HG02763 (cell line): ENCODE results near the gene CFAP70.
A peak's percentile ranks its signal among the peaks of the same experiment; 100 is the strongest.
"Not testable (repeated sequence)": the region's sequence is repeated elsewhere in the genome, so short reads cannot be mapped to it uniquely, and the experiment has no call there.

ENCODE experiments used
- ATAC-seq: cut with Tn5 transposase; IDR thresholded peaks from one replicate; pipeline ENCODE4 v1.9.1; 2021; ENCODE audit warnings: mild to moderate bottlenecking, moderate library complexity; ENCODE audit not compliant: unreplicated experiment

The CFAP70 gene

GRCh38 chr10:73258612-73259011 is 100.1 kb downstream of the CFAP70 start:
- not testable (repeated sequence) for ATAC-seq

DNA sequence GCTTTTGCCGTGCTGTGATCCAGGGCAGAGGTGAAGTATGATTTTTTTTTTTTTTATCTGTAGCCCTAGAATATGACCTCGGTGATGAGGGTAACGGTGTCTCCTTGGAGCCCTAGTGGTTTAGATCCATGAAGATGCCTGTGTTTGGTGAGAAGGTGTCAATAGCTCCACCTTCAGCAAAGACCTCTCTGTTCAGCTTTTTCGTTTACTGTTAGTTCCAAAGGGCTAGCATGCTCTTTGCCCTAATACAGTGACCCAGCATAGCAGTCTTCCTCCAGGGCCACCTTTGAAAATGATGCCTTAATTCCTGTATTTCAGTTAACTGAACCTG is 105.5 kb downstream of the CFAP70 start:
- ATAC-seq: no peak

- ATAC-seq: peak; percentile 80
Observed at GRCh38 chr10:73252445-73253224, 106.0 kb downstream of the CFAP70 start, which contains the start of gene MRPS16. Gene MRPS16 (minus strand): TSS chr10:73252644. CDS start chr10:73252482, 162 bp downstream.

GRCh38 chr10:73251683-73252444 is 106.8 kb downstream of the CFAP70 start:
- no peak for ATAC-seq

DNA sequence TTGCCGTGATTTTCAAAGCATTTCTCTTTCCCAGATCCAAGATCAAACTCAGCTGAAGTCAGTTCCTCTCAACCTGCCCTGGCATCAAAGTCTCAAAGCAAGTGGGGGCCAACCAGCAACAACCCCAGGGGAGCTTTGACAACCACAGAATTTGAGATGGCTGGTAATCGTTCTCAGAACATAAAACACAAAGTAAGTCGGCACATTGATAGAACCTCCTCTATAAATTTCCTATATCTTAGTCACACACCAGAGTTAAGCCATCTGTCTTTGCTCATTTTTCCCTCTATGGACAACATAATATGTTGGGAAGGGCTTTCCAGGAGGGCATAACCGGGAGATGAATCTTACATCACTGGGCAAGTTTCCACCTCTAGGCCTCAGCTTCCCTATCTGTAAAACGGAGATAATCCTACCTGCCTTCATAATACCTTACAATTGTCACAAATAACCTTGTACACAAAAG is 110.4 kb downstream of the CFAP70 start:
- no peak for ATAC-seq

- no peak for ATAC-seq
Observed at GRCh38 chr10:73247509-73248258, 111.0 kb downstream of the CFAP70 start.

GRCh38 chr10:73246646-73247508 is 111.8 kb downstream of the CFAP70 start, which contains the start of gene DNAJC9:
Gene DNAJC9 (minus strand): TSS chr10:73247255. CDS start chr10:73247189, 66 bp downstream.
- ATAC-seq: peak; percentile 84

- ATAC-seq: no peak
Observed at GRCh38 chr10:73246322-73246645, 112.4 kb downstream of the CFAP70 start.

DNA sequence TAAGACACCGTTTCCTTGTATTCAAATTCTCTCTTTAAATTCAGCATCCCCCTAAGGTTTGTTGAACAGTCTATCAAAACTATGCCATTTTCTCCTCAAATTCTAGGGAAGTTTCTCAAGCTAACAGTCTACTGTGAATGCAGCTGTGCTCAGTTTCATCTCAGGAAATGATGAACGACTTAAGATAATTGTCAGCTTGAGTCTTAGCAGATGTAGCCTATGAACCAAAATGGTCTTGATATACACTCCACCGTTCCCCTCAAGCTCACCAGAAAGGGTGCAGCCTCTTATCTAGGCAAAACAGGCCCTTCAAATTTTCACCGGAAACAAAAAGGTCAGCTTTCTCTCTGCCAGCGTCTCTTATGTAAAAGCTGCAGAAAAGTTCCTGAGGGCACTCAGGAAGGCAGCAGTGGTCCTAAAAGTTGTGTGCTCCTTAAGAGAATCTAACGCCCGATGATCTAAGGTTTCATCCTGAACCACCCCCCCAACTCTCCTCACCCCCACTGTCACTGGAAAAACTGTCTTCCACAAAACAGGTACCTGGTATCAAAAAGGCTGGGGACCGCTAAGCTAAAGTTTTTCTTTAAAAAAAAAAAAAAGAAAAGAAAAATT is 113.7 kb downstream of the CFAP70 start:
- no peak for ATAC-seq

DNA sequence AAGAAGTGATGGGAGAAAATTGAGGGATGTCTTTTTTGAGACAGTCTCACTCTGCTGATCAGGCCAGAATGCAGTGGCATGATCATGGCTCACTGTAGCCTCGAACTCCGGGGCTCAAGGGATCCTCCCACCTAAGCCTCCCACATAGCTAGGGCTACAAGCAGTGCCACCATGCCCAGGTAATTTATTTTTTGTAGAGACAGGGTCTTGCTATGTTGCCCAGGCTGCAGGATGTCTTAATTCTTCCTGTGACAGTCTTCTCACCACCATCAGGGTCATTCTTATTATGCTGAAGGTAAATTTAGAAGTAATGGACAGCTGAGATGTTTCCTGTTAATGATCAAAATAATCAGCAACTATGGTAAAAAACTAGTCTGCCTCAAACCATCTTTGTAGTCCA is 118.8 kb downstream of the CFAP70 start:
- ATAC-seq: no peak

DNA sequence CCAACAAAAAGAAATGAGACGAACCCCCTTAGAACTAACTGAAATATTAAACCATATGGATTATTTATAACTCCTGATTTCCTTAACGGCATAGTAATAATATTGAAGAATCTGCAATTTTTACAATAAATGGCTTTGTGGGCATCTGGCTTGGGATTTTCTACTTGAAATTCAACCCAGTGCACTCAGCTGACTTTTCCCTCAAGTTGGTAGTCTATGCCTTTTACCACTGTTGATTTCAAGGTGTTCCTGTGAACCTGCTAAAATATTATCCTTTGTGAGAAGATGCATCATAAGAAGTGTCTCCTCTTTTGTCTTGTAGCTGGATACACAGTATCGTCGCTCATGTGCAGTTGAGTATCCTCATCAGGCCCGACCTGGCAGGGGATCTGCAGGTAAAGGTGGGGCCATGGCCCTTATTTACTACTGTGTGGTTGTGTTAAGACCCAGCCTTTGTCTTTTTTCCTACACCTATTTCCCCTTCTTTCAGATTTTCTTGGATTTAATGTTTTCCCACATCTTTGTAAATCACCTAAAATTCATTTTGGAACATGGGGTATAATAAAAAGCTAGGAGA is 119.6 kb downstream of the CFAP70 start:
- no peak for ATAC-seq

DNA sequence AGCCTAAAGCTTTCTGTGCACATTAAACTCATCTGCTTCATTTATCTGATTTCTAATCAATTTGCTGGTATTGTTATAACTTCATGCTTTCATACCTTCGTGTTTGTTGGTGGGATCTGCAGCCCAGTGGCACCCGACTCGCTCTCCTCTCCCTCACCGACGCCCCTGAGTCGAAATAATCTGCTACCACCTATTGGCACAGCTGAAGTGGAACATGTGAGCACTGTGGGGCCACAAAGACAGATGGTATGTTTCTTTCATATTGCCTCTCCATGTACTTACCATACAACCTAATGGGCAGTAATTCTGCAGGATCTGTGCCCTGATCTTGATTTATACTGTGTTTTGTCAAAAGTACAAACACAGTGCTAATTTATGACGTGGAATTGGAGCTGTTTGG is 124.0 kb downstream of the CFAP70 start:
- no peak for ATAC-seq

DNA sequence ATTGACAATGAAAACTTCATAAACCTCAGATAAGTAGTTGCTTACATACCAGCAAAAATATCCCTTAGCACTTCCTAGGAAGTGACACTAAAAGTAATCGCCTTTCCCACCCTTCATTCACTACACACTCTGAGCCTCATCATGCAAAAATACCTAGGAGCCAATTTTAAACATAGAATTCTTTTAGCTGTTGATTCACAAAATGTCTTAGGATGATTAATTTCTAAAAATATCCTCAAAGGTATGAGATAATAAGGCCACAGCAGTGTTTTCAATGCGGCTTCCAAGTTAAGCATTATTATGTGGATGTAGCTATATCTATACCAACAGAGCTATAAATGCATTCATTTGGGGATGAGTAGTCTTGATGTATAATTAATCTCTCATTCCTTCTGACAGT is 124.8 kb downstream of the CFAP70 start:
- no peak for ATAC-seq

- no peak for ATAC-seq
Observed at GRCh38 chr10:73232887-73233286, 125.8 kb downstream of the CFAP70 start.

DNA sequence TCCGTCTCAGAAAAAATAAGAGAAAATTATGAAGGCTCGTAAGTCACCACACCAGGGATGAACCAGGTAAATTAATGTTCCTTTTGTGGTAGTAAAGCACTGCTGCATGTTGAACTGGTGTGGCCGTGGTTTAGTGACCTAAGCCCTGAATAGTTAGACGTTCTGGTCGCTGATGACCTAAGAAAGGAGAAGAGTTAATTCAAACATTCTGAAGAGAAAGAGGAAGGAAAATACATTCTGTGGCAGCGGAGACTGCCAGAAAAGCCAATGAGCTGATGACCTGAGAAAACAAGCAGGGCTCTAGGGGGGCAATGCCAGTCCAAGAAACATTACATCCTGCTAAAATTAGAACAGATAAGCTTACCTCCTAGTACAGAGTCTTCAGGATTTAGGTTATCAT is 129.1 kb downstream of the CFAP70 start:
- ATAC-seq: no peak

GRCh38 chr10:73228247-73228646 is 130.4 kb downstream of the CFAP70 start:
- no peak for ATAC-seq

DNA sequence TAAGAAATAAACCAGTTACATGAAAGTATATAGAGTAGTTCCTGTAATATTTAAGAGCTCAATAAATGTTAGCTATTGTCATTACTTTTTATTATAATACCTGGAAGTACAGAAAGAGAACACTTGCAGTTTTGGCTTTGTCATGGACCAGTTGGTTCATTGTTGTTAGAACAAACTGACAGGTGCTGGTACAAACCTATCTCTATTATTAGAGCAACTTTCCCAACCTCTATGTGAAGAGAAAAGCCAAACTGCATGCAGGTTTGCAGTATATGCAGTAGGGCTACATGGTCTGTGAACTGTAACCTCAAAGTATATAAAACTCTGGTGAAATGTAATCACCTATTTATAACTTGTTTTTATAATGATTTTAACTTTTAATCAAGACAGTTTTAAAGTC is 132.0 kb downstream of the CFAP70 start:
- ATAC-seq: no peak

GRCh38 chr10:73225518-73225917 is 133.1 kb downstream of the CFAP70 start:
- ATAC-seq: no peak

DNA sequence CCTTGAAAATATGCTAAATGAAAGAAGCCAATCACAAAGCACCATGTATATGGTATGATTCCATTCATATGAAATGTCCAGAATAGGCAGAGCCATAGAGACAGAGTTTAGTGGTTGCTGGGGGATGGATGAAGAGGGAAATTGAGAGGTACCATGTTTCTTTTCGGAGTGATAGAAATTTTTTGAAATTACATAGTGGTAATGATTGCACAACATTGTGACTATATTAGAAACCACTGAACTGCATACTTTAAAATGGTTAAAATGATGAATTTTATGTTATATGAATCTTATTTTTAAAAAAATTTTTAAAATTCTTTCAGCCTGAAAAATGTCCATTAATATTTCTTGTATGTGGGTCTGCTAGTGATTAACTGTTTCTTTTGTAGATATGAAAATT is 137.7 kb downstream of the CFAP70 start:
- ATAC-seq: no peak

DNA sequence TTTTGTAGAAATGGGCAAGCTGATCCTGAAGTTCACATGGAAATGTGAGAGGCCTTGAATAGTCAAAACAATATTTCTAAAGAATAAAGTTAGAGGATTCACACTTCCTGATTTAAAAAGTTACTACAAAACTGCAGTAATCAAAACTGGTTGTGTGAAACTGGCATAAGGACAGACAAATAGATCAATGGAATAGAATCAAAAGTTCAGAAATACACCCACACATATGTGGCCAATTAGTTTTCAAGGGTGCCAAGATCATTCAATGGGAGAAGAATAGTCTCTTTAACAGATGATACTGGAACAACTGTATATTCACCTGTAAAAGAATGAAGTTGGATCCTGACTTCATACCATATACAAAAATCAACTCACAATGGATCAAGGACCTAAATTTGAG is 139.3 kb downstream of the CFAP70 start:
- no peak for ATAC-seq
